SK-N-MC (cell line): ENCODE data around the gene POLG.

Experiments used
- EZH2 ChIP-seq: fragments of 200-600 bp; sonication (generic); IDR thresholded peaks from one replicate; pipeline ENCODE4 v1.6.1; 2017; ENCODE audit warnings: antibody characterized with exemption
- FOXP2 ChIP-seq: optimal IDR thresholded peaks from 2 replicates; pipeline ENCODE3; 2011; ENCODE audit warnings: mild to moderate bottlenecking, moderate library complexity; ENCODE audit not compliant: insufficient read depth; ENCODE audit errors: extremely low read length, control extremely low read depth
- POLR2AphosphoS5 ChIP-seq: IDR thresholded peaks from 2 replicates; pipeline ENCODE4 v1.6.1; 2012; ENCODE audit warnings: mild to moderate bottlenecking, low read depth, low read length, borderline replicate concordance

DNA sequence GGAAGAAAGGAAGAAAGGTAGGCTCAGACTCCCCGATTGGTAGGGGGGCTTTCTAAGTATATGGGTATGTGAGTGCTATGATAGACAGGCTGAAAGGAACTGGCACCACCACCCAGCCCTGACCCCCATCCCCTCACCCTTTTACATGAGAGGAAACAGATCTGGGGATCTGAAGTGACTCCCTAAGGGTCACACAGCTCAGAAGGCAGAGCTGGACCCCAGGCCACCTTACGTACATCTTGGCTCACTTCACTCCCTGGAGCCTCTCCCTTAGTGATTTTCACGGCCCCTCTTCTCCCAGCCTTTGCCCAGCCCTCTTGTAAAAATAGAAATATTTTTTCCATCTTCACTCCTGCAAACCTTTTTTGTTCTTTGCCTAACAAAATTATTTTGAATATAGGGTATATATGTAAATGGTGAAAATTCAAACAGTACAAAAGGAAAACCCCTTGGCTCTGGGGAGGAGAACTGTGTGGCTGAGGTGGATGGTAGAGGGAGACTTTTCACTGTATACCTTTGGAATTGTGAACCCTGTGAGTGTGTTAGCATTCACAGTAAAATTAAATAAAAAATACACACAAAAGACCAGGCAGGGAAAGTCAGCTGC lies 34.8 kb upstream of the POLG start:
- no peak for TF ChIP-seq EZH2
- no peak for TF ChIP-seq FOXP2
- TF ChIP-seq POLR2AphosphoS5: no peak
